Activated CD8-positive, alpha-beta memory T cell treated with anti-CD3 and anti-CD28 coated beads, Interleukin-2, amount 50 U/mL, for 1 hour (primary cell): ENCODE data around the gene MEGF11.

Experiments
- DNase-seq: peaks from one replicate; pipeline ENCODE4 v3.0.0-alpha.2; 2020; ENCODE audit errors: extremely low read depth

Gene MEGF11

DNA sequence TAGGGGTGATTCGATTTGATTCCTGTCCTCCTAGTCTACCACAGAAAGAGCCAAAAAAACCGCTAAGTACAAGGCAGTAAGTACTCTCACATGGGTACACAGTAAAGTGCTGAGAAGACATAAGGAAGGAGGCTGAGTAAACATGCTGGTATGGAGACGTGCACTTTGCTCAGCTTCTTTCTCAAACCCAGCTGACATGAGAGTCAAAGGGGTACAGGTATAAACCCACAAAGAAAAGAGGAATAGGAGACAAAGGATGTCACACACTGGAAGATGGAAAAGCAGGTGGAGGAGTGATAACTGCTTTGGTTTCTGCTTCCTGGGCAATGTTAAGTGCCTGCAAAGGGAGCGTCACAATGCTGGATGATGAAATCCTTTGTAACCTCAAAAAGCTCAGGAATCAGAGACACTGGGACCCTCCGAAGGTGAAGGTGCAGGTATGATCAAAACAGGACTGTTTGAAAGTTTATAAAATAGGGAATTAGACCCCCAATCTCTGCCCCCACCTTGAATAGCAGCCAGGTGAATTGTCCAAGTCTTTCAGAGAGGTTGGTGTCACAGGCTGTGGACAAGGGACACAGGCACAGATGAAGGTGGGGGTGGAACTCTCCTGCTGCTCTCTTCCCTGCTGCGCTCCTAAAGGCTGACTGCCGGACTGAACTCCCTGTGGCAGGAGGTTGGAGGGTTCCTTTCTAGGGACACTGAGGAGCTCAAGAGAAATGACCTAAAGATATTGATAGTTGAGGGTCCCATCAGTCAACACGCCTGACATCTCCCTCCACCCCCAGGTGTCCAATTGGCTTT lies 282.4 kb downstream of the MEGF11 start:
- DNase-seq = no peak

DNA sequence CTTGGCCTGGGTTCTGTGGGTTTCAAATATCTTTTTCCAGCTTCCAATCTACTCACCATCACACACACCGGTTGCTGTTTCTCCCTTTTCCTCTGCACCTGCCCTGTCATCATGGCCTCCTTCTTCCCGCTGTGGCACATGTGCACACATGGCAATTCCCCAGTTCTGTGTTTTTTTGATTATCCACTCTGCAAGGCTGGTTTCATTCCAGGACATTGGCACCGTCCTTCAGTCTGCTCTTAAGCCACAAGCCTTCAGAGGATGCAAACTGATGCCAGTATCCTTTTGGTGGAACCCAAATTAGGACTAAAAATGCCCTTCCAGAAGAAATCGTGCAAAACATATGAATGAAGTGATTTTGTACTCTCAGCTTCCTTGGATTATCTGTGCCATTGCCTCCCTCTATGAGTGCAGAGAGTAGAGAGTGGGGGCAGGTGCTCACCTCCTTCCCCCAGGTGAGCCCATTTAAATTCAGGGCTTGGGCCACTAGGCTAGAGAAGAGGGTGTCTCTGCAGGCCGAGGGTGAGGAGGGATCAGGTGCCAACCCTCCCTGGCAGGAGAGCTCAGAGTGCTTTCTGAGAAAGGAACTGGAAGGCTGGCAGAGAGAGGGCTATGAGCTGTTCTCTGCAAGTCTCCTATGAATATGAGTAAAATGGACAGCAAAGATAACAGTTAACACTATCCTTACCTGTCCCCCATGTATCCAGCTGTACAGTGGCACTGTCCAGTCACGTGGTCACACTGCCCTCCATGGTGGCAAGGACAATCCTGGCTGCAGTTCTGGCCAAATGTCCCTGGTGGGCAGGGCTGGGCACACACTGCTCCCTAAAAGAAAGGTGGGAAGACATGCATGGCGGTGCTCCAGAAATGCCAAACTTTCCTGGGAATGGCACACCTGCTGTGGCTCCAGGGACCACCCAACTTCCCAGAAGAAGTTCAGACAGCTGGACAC lies 283.4 kb downstream of the MEGF11 start:
- DNase-seq = no peak

DNA sequence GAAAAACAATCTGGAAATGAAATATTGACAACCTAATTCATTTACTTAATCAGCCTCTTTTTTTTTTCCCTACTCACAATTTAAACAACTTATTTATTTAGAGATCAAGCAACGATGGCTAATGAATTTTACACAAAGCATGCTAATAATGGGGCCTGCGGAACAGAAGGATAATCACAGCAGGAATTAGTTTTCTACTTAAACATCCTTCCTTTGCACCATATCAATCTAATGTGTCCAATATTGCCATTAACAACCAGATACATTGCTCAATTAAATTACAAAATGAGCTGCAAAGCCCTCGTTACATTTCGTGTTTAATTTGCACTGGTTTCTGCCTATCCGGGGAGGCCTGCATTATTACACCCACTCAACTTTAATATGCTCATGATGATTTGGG lies 285.0 kb downstream of the MEGF11 start:
- no peak for DNase-seq

DNA sequence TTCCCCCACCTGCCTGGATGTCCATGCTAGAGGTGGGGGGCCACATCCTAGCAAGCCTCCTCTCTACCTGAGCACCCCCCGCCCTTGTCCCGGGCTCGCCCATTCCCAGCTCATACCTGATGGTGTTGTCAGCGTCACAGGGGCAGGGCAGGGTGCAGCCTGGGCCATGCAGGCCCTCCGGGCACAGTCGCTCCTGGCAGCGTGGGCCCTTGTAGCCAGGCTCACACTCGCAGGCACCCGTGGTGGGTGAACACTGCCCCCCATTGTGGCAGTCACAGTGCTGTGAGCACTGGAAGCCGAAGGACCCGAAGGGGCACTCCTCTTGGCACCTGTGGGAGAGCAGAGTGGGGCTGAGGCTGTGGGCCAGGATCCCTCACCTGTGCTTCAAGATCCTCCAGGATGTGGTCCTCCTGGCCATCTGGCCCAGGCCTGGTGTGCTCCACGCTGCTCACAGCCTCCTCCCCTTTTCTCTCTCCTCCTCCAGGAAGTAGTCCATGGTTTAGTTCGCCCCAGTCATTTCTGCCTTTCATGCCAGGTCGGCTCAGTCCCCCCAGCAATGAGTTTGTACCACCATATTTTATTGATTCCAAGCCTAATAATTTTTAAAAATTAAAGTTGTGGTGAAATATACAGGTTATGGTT lies 288.6 kb downstream of the MEGF11 start:
- no peak for DNase-seq

DNA sequence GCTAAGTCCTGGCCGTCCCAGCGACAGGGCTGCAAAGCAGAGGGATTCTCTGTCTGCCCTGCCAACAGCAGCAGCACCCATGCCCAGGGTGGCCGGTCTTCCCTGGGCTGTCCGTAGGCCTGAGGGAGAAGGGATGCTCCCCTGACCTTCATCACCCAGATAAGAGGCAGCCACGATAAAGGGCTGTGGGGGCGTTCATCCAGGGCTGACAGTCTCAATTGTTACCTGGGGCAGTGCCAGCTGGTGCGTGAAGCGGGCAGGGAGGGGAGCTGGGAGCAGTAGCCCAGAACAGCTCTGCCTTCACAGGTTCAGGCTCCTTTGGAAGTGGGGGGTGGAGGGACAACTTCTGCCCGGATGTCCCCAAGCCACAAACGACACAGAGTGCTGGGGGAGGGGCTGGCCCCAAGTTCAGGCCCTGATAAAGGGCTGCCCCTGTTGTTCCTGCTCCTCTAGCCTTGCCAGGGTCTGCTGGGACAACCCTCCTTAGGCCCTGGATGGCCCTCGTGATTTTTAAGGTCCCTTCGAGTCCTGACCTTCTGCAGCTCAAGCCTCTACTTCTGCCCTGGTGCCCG lies 289.6 kb downstream of the MEGF11 start:
- no peak for DNase-seq

DNA sequence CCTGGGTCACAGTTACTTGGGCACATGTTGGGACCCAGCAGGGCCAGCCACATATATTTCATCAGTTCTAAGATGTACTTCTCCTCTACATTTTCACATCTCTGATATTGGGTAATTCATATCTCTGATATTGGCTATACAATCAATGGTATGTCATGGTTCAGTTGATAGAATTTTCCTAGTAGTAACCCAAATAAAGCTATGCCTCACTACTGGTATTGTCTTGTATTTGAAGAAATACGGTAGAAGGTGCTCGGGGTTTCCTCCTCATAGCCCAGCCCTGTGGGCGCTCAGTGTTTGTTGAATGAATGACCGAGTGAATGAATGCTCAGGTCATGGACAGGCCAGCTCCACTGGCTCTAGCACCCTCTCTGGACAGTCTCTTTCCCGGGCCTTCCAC lies 290.2 kb downstream of the MEGF11 start:
- DNase-seq = no peak

DNA sequence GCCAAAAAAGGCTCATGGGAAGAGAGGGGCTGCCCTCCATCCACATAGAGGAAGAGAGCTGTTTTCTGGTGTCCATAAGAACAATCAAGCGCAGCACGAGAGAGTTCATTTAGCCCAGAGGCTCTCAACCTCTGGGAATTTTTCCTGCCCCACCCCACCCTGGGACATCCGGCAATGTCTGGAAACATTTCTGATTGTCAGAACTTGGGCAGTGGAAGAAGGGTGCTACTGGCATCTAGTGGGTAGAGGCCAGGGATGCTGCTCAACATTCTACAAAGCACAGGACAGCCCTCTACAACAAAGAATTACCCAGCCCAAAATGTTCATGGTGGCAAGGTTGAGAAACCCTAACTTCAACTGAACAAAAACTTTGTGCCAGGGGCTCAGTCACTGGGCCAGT lies 291.4 kb downstream of the MEGF11 start:
- no peak for DNase-seq

DNA sequence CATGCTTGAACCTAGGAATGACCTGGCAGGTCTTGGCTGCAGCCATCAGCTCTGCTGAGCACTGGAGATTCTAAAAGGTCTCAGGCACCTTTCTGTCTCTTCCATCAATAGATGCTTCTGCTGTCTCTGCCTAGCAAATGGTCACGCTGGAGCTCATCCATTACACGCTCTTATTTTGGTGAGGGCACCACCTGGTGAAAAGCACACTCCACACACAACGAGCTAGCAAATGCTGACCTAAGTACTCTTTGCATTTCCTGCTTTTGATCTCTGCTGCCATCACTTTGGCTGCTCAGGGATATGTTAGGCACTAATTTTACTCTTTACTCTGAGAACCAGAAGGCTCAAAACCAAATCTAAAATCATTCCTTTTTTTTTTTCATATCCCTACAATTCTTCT lies 293.0 kb downstream of the MEGF11 start:
- DNase-seq = no peak

DNA sequence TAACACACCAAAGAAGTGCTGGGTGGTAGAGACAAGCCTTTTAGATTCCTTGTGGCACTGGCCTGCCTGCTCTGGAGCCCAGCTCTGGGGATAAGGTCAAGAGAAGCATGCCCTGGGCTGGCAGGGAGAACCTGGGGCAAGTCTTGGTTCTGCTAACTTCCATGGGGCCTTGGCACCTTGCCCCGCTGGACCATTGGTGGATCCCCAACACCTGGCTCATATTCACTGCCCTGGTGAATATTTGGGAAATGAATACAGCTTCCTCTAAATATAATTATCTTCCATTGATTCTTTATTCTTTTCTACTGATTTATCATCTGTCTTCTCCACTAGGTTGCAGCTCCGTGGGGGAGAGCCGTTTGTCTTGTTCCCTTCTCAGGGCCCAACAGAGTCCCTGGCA lies 294.7 kb downstream of the MEGF11 start:
- DNase-seq = no peak

DNA sequence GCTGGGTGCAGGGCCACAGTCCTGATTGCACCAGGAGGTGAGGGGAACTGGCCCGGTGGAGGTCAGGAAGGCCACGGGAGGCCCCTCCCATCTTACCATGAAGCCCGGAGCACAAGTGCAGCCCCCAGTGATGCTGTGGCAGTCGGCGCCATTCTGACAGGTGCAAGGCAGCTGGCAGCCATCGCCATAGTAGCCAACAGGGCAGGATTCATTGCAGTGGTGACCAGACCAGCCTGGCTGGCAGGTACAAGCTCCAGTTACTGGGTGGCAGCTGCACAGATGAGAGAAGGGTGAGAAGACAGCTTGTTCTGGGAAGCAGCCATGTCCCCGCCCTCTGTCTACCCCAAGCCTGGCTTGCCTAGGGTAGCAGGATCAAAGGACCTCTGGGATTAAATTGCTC lies 296.1 kb downstream of the MEGF11 start:
- DNase-seq = no peak

DNA sequence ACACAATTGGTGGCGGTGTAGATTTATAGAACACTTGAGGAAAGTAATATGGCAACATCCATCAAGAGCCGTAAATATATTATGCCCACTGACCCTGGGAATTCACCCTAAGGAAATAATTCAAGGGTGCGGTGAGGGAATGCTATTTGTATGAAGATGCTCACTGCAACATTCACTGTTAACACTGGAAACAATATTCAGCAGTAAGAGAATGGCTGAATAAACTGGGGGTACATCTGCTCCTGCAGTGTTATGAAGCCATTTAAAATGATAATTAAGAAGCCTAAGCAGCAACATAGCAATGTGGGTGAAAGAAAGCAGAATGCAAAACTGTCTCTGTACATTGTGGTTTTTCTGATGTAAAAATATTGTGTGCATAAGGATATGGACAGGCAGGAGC lies 296.7 kb downstream of the MEGF11 start:
- DNase-seq = no peak

DNA sequence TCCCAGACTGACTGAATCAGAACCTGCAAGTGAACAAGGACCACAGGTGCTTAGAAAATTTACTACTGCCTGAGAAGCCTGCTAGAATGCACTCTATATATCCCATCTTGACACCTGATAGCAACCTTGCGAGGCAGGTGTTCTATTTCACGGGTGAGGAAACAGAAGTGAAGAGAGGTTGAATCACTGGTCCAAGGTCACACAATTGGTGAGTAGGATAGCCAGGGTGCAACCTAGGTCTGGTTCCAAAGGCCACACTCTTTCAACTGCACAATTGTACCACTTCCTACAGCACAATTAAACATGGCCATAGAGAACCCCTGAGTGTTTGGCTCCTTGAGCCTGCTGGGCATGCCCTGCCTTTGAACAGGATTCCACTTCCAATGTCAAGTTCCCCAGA lies 297.2 kb downstream of the MEGF11 start:
- DNase-seq = no peak

DNA sequence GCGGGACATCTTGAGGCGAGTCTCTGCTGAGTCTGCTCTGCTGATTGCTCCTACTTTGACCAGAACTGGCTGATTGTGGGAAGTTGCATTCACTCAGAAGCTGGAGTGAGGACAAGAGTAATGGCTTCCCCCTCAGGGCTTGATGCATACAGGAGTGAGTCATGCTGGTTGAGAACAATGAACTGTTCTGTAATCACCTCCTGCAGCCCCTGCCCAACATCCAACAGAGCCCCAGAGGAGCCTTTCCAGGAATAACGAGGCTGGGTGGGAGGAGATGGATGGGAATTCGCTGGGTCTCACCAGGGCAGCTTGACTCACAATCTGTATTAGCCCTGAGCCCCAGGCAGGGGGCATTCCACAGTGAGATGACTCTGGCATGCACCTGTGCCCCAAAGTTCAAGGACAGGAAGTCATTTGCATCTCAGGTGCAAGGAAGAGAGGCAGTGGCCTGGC lies 299.2 kb downstream of the MEGF11 start:
- DNase-seq = no peak

DNA sequence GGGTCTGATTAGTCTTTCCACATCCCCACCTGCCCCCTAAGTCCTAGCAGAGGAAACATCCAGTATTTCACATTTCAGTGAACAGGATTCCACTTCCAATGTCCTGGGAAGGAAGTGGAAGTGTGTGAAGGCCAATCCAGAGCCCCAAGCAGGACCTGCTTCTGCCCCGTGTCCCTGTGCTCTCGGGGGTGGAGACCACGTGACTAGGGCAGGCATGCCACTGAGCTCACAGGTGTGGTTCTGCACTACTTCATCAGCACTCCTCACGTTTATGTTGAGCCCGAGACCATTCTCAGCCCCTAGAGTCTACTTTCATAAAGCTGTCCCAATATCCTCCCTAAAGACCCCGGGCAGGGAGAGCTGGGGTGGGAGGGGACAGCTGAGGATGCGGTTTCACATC lies 299.9 kb downstream of the MEGF11 start:
- DNase-seq = no peak

DNA sequence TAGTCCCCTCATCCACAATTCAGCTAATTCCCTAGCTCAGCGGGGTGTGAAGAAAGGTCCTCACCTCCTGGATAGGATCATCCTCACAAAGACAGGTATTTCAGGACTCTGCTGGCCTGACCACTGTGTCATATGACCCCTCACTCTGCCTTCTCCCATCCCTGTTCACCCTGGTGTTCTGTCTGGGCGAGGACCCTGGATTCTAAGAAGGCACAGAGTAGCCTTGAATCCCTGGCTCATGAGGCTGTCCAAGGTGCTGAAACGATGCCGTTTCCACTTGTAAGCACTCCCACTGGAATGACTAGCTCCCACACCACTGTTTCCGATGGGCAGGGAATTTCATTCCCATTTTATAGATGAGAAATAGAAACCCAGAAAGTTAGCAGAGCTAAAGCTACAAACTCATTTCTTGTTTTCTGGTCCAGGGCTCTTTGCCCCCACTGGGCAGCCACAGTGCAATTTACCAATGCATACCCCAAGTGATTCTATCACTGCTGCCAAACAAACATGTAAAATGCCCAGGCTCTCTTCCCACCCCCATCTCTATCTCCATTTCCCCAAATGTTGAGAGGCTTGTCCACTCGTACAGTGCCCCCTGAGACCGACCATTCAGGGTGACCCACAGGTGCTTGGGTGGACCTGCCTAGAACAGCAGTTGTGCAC lies 301.0 kb downstream of the MEGF11 start:
- no peak for DNase-seq

DNA sequence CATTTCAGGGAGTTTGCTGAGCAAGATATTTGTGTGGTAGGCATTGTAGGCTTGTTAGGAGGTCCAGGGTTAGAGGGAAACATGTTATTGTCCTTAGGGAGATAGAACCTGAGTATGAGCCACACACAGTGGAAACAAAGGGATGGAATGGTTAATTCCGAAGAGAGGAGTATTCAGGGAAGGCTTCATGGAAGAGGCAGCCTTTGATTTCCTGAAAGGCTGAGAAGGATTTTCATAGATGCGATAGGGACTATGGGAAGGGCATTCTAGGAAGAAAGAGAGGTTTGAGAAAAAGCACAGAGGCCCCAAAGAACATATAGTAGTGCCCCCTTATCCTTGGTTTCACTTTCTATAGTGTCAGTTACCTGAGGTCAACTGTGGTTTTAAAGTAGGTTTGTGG lies 302.5 kb downstream of the MEGF11 start:
- DNase-seq = no peak

DNA sequence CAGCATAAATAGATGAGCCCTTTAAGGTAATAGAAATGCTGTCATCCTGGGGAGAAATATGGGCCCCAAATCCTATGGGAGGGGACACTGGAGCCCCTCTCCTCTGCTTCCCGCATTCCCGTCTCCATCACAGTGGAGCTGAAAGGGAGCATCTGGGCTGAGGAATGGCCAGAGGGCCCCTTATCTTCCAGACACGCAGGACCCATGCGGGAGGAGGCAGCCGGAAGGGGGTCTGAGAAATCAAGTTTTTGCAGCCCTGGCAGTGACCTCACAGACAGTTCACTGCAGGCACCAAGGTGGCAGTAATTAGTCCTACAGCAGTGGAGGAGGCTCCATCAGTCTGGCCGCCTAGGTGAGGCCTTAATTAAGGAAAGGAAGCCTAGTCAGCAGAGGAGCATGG lies 304.1 kb downstream of the MEGF11 start:
- DNase-seq = no peak

DNA sequence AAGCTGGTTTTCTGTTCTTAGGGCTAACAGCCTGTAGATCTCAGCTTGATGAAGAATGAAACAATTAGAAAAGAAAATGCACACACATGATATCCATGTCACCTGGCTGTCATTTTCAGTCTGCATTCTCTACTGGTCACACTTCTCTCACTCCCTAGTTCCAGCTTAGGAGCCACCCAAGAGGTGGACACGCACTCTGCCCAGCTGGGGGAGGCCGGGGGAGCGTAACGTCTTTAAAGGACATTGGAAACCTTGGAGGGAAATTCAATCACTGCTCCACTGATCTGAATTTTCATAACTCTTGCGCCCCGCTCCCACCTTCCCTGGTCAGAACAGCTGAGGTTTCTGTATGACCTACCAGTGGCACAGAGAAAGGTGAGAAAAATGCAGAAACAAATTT lies 304.5 kb downstream of the MEGF11 start:
- no peak for DNase-seq

DNA sequence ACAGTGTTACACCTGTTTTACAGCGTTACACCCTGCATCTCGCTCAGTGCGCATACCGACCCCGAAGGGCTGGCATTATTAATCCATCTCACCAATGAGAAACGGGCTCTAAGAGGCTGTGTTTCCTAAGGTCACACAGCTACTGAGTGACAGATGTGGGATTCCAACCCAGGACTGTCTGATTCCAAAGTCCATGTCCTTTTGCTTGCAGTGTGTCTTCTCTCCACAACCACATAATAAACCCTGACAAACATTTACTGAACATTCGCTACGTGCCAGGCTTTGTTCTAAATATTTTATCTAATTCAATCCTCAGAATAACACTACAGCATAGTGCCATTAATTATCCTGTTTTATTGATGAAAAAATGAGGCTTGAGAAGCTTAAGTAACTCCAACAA lies 305.2 kb downstream of the MEGF11 start:
- DNase-seq = no peak

DNA sequence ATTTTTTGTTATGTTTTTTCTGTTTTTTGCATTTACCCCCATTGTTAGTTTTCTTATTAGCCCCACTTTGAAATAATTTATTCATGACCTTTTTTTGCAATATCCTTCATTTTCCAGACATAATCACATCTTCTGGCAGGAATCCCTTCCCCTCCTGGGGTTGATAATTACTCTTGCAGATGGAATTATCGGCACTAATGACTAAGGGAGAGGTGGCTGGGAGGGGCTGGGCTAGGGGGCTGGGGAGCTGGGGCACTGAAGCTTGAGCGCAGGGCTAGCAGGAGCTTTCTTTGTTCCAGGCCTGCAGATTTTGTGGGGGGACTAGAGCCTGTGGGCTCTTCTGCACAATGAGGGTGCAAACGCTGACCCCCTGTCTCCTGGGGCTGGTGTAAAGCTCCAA lies 306.5 kb downstream of the MEGF11 start:
- no peak for DNase-seq

DNA sequence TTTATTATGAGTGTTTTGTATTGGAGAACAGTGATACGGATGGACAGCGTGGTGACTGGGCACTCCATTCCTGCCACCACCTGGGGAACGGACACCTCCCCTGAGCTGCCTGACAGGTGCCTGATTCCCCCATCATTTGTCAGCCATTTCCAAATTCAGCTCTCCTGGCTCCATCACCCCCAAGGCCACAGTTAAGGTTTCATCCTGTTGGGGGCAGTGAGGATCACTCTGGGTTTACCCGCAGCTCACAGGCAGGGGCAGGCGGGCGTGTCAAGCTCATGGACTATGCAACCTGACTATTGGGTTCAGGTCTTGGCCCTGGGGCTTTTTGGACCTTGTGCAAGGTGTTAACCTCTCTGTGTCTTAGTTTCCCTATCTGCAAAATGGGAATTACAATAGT lies 307.9 kb downstream of the MEGF11 start:
- no peak for DNase-seq

DNA sequence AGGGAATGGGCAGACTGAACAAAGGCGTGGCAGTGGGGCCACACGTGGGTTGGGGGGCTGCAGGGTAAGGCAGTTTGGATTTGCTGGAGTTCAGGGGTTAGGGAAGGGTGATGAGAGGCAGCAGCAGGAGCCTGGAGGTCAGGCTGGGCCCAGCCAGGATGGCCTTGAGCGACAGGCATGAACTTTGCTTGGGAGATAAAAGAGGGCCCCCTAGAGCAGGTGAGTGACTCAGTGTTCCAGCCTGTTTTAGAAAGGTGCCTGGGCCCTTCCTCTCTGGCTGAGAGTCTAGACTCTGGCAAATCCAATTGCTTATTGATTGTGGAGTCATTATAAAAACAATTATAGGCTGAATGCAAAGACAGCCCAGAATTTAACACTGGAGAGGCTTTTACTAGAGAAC lies 309.1 kb downstream of the MEGF11 start:
- DNase-seq = no peak
